PC-9 (cell line): ENCODE data around the gene RPL36AL. TPM values are rescaled to one million over a fixed set of nuclear protein-coding genes. Genes with fewer than 3 reads are reported as not detected.

Experiments used
- BruUV-seq: library from RNA; stranded (reverse); fragments of 400-500 nt; replicated peaks from 2 replicates; lab custom pipeline; 2021; lab: Mats Ljungman, UMichigan
- CTCF ChIA-PET: fragments of 300-600 bp; sonication (Branson Sonifier 250); formaldehyde crosslinking; loops from one replicate; lab custom pipeline; 2022; ENCODE audit warnings: antibody characterized with exemption; lab: Charles Lee
- POLR2A ChIA-PET: fragments of 300-600 bp; sonication (Branson Sonifier 250); formaldehyde crosslinking; loops from one replicate; lab custom pipeline; 2022; ENCODE audit warnings: antibody characterized with exemption; ENCODE audit not compliant: unreplicated experiment; lab: Charles Lee
- DNase-seq, 2 experiments: peaks; one replicate each; pipeline versions ENCODE4 v3.0.0 to v3.0.0-alpha.2; 2015 to 2022; ENCODE audit warnings: mixed read lengths in 1 of 2
- H2AFZ ChIP-seq: fragments of 200-600 bp; sonication (generic); 2 replicates; pipeline ENCODE4 v1.8.1; 2017; ENCODE audit warnings: antibody characterized with exemption
- H3F3A ChIP-seq: fragments of 200-600 bp; sonication (generic); 2 replicates; pipeline ENCODE4 v1.8.1; 2017; ENCODE audit warnings: antibody characterized with exemption, mild to moderate bottlenecking, low read depth; ENCODE audit not compliant: insufficient read depth
- H3K27ac ChIP-seq: fragments of 200-600 bp; sonication (generic); 2 replicates; pipeline ENCODE4 v1.6.1; 2016; ENCODE audit warnings: mixed run types
- H3K27me3 ChIP-seq: fragments of 200-600 bp; sonication (generic); 2 replicates; pipeline ENCODE4 v1.6.1; 2016; ENCODE audit warnings: low read depth, mixed run types; ENCODE audit not compliant: insufficient read depth
- H3K36me3 ChIP-seq: fragments of 200-600 bp; sonication (generic); 2 replicates; pipeline ENCODE4 v1.6.1; 2016; ENCODE audit warnings: low read depth, mixed run types
- H3K4me1 ChIP-seq: fragments of 200-600 bp; sonication (generic); replicated peaks from 2 replicates; pipeline ENCODE4 v1.6.1; 2016; ENCODE audit warnings: mixed run types; ENCODE audit not compliant: insufficient read depth
- H3K4me2 ChIP-seq: fragments of 200-600 bp; sonication (generic); 2 replicates; pipeline ENCODE4 v1.6.1; 2017; ENCODE audit warnings: mixed run types
- H3K4me3 ChIP-seq: fragments of 200-600 bp; sonication (generic); 2 replicates; pipeline ENCODE4 v1.6.1; 2016; ENCODE audit warnings: mixed run types
- H3K79me2 ChIP-seq: fragments of 200-600 bp; sonication (generic); 2 replicates; pipeline ENCODE4 v1.6.1; 2017; ENCODE audit warnings: low read depth, mixed run types
- H3K9me2 ChIP-seq: fragments of 200-600 bp; sonication (generic); 2 replicates; pipeline ENCODE4 v1.8.1; 2017; ENCODE audit warnings: mild to moderate bottlenecking; ENCODE audit not compliant: insufficient read depth
- H3K9me3 ChIP-seq: fragments of 200-600 bp; sonication (generic); 2 replicates; pipeline ENCODE4 v1.8.1; 2016; ENCODE audit warnings: low read depth; ENCODE audit not compliant: insufficient read depth
- H4K20me1 ChIP-seq: fragments of 200-600 bp; sonication (generic); 2 replicates; pipeline ENCODE4 v1.8.1; 2017; ENCODE audit not compliant: insufficient read depth
- CTCF ChIP-seq: fragments of 200-600 bp; sonication (generic); conservative IDR thresholded peaks from 2 replicates; pipeline ENCODE4 v1.6.1; 2017; ENCODE audit warnings: mixed run types, antibody characterized with exemption, mild to moderate bottlenecking, moderate library complexity
- EZH2 ChIP-seq: fragments of 200-600 bp; sonication (generic); IDR thresholded peaks from 2 replicates; pipeline ENCODE4 v1.8.0; 2017; ENCODE audit warnings: antibody characterized with exemption, low read depth
- intact Hi-C: fragments of 100-400 bp; cut with micrococcal nuclease; formaldehyde crosslinking; loops from one replicate; pipeline ENCODE4 v1.10.0; 2022; ENCODE audit not compliant: unreplicated experiment
- total RNA-seq: library from RNA; stranded (reverse); gene quantifications from 2 replicates; pipeline ENCODE4 v1.2.3, GENCODE V29; 2021

RPL36AL gene
- total RNA-seq, 1 experiment from 2014 or later: 151 TPM

GRCh38 chr14:49569281-49569680, 51.1 kb downstream of the RPL36AL start:
- Histone ChIP-seq H3K36me3 (no peaks in the 10 kb centered on the region), H3K9me3 (peaks cover 4% of the 10 kb centered on the region; the same call in 1 of the 2 replicates), H3K79me2 (no peaks in the 10 kb centered on the region), H3K27ac (no peak overlapping the region), H3K4me1 (no peaks in the 10 kb centered on the region), H4K20me1 (no peaks in the 10 kb centered on the region), H3K4me2 (no peak overlapping the region), H3F3A (0 out of 2 replicates have a peak, but pooled peaks cover under 1% of the 10 kb centered on the region), H3K4me3 (no peak overlapping the region), H2AFZ (no peak overlapping the region), H3K27me3 (no peaks in the 10 kb centered on the region), H3K9me2 (no peaks in the 10 kb centered on the region)
- no peak for DNase-seq
- intact Hi-C loops: no loop called here
- POLR2A ChIA-PET: no interaction called here
- BruUV-seq: no TSS peak
- CTCF ChIA-PET: no interaction called here
- TF ChIP-seq CTCF: no peak
- no peak for TF ChIP-seq EZH2

Other genes with a start within 250 kb of the RPL36AL start
- gene RPS29, start 34.2 kb downstream of the RPL36AL start, total RNA-seq: 1,018 and 1,294 TPM in 2 replicates
- gene LRR1, start 21.7 kb downstream of the RPL36AL start, total RNA-seq: 16.1 and 19.0 TPM in 2 replicates
- gene MGAT2, start 173 bp upstream of the RPL36AL start, total RNA-seq: 18.9 and 22.0 TPM in 2 replicates
- 8.2 and 9.5 TPM in 2 replicates for gene DNAAF2, start 14.6 kb upstream of the RPL36AL start, total RNA-seq
- 10.2 and 11.5 TPM in 2 replicates for gene POLE2, start 67.6 kb upstream of the RPL36AL start, total RNA-seq
- 1.2 and 3.8 TPM in 2 replicates for gene KLHDC1, start 72.5 kb upstream of the RPL36AL start, total RNA-seq
- 45.3 and 45.8 TPM in 2 replicates for gene KLHDC2, start 147.5 kb upstream of the RPL36AL start, total RNA-seq
- gene NEMF, start 232.2 kb upstream of the RPL36AL start, total RNA-seq: 49.7 and 67.6 TPM in 2 replicates